Aorta (tissue), 5 donors: ENCODE results near the gene RASSF3. TPM values are rescaled to one million over a fixed set of nuclear protein-coding genes. Genes with fewer than 3 reads are reported as not detected.
A peak's percentile ranks its signal among the peaks of the same experiment; 100 is the strongest.

Source experiments
- ATAC-seq: fragments of 200-7000 bp; cut with Tn5 transposase; one replicate; pipeline ENCODE4 v1.9.1; 2022; ENCODE audit warnings: moderate library complexity; ENCODE audit not compliant: low FRiP score
- DNase-seq, 2 donors: peaks; one replicate each; pipeline ENCODE4 v3.0.0-alpha.2; 2020
- H3K27ac ChIP-seq, 2 donors: one replicate each; pipeline ENCODE4 v1.5.1; 2013; ENCODE audit warnings: low read length in 2 of 2, mild to moderate bottlenecking in 2 of 2, moderate library complexity in 2 of 2, control low read depth in 1 of 2, inconsistent platforms in 1 of 2, low read depth in 1 of 2
- H3K27me3 ChIP-seq, 2 donors: one replicate each; pipeline ENCODE4 v1.6.1; 2013; ENCODE audit warnings: control low read depth in 1 of 2, low read length in 1 of 2, mild to moderate bottlenecking in 1 of 2, moderate library complexity in 1 of 2; ENCODE audit not compliant: insufficient read depth in 2 of 2, control insufficient read depth in 1 of 2
- H3K36me3 ChIP-seq, 2 donors: one replicate each; pipeline ENCODE4 v1.6.1; 2013; ENCODE audit warnings: control low read depth in 1 of 2, low read length in 1 of 2, mild to moderate bottlenecking in 1 of 2; ENCODE audit not compliant: insufficient read depth in 2 of 2, control insufficient read depth in 1 of 2
- H3K4me1 ChIP-seq, 2 donors: one replicate each; pipeline ENCODE4 v1.6.1; 2013; ENCODE audit warnings: low read length in 2 of 2, control low read depth in 1 of 2, mild to moderate bottlenecking in 1 of 2, moderate library complexity in 1 of 2; ENCODE audit not compliant: insufficient read depth in 2 of 2, control insufficient read depth in 1 of 2
- H3K4me3 ChIP-seq, 2 donors: one replicate each; pipeline ENCODE4 v1.5.1; 2013; ENCODE audit warnings: low read length in 2 of 2, control low read depth in 1 of 2, mild to moderate bottlenecking in 1 of 2
- H3K9me3 ChIP-seq: one replicate; pipeline ENCODE4 v1.6.1; 2013; ENCODE audit warnings: mild to moderate bottlenecking, low read length; ENCODE audit not compliant: control insufficient read depth
- WGBS, 2 donors: extraction: QIAGEN DNeasy Blood & Tissue Kit; methylation state at CpG; one replicate each; pipeline ENCODE4 v1.1.7; 2013; 5-methylcytosine and 5-hydroxymethylcytosine counted together
- intact Hi-C, 2 donors: fragments of 100-400 bp; cut with DNase I; formaldehyde crosslinking; loops; one replicate each; pipeline versions ENCODE4 v1.14.2 to v1.15.0; 2022
- polyA plus RNA-seq, 2 donors: library from polyadenylated mRNA; stranded (reverse); fragments of 200-250 nt; gene quantifications; one replicate each; pipeline ENCODE4 v1.2.3, GENCODE V29; 2013
- total RNA-seq, 2 donors: library from RNA; stranded (reverse); fragmentation: NEBNext Ultra II Directional; extraction: Animal tissue kit (Norgen Biotek cat#: 25700); gene quantifications; one replicate each; pipeline ENCODE4 v1.2.1, GENCODE V29; 2021
- donor health status: healthy with polysubstance abuse.
- donor health status: Bipolar disorder and iron deficiency.
- donor health status: DM: no; HTN: no; CAD: no.
- donor health status: DM: no; HTN: no; CAD: no.
- donor health status: DM: yes; HTN: yes; CAD: no.

RASSF3 gene
- total and polyA plus RNA-seq, 4 donors, result 85.1 to 445 (median 307) TPM

- intact Hi-C loops, result no loop called here
- Histone ChIP-seq H3K4me1 (no peaks in the 10 kb centered on the region), H3K27me3 (no peaks in the 10 kb centered on the region), H3K9me3 (no peaks in the 10 kb centered on the region), H3K36me3 (peaks cover 7 to 9% of the 10 kb centered on the region in 2 donors), H3K4me3 (no peak overlapping the region), H3K27ac (no peak overlapping the region)
- ATAC-seq (no peak), DNase-seq (no peak)
- WGBS, 2 donors, result 89 to 90% methylated on average over 4 of the region's 4 CpGs
Observed at GRCh38 chr12:64722835-64723234, 112.5 kb downstream of the RASSF3 start.

GRCh38 chr12:64723630-64724029 is 113.3 kb downstream of the RASSF3 start:
- DNase-seq (no peak), ATAC-seq (no peak)
- 93 to 95% methylated on average over 2 of the region's 2 CpGs for WGBS, 2 donors
- no peak overlapping the region for H3K4me3 ChIP-seq
- intact Hi-C loops, result no loop called here
- no peaks in the 10 kb centered on the region for H3K4me1 ChIP-seq
- peaks cover 7 to 9% of the 10 kb centered on the region in 2 donors for H3K36me3 ChIP-seq
- H3K27ac ChIP-seq, result no peak overlapping the region
- H3K9me3 ChIP-seq, result no peaks in the 10 kb centered on the region
- H3K27me3 ChIP-seq, result no peaks in the 10 kb centered on the region

- DNase-seq (no peak), ATAC-seq (no peak)
- Histone ChIP-seq H3K27ac (no peak overlapping the region), H3K27me3 (no peaks in the 10 kb centered on the region), H3K36me3 (peaks cover 7 to 9% of the 10 kb centered on the region in 2 donors), H3K4me1 (no peaks in the 10 kb centered on the region), H3K4me3 (no peak overlapping the region), H3K9me3 (no peaks in the 10 kb centered on the region)
- intact Hi-C loops, result no loop called here
- 84 to 91% methylated on average over 11 of the region's 11 CpGs for WGBS, 2 donors
Observed at GRCh38 chr12:64724201-64724745, 114.0 kb downstream of the RASSF3 start.

GRCh38 chr12:64729909-64730587 is 119.8 kb downstream of the RASSF3 start:
- WGBS, 2 donors, result 86 to 87% methylated on average over 2 of the region's 2 CpGs
- Histone ChIP-seq H3K36me3 (peaks cover 0 to 1% of the 10 kb centered on the region in 2 donors), H3K27ac (no peak overlapping the region), H3K4me1 (peaks cover 0 to 3% of the 10 kb centered on the region in 2 donors), H3K27me3 (no peaks in the 10 kb centered on the region), H3K4me3 (no peak overlapping the region), H3K9me3 (no peaks in the 10 kb centered on the region)
- no peak for DNase-seq
- no peak for ATAC-seq
- intact Hi-C loops, result no loop called here

GRCh38 chr12:64730588-64730969 is 120.3 kb downstream of the RASSF3 start:
- intact Hi-C loops, result no loop called here

GRCh38 chr12:64731683-64732082 is 121.4 kb downstream of the RASSF3 start:
- Histone ChIP-seq H3K36me3 (peaks cover 0 to 6% of the 10 kb centered on the region in 2 donors), H3K27me3 (no peaks in the 10 kb centered on the region), H3K9me3 (no peaks in the 10 kb centered on the region), H3K4me3 (no peak overlapping the region), H3K27ac (no peak overlapping the region), H3K4me1 (peaks cover 0 to 5% of the 10 kb centered on the region in 2 donors)
- ATAC-seq, result no peak
- no peak for DNase-seq
- intact Hi-C loops, result no loop called here
- WGBS, 2 donors, result 76 to 80% methylated on average over 4 of the region's 4 CpGs

More at GRCh38 chr12:64730588-64730969, 120.3 kb downstream of the RASSF3 start:
- no peak overlapping the region for H3K4me3 ChIP-seq
- no peaks in the 10 kb centered on the region for H3K27me3 ChIP-seq
- no peak for DNase-seq
- peaks cover 0 to 4% of the 10 kb centered on the region in 2 donors for H3K4me1 ChIP-seq
- WGBS, 2 donors, result 78 to 81% methylated on average over 2 of the region's 2 CpGs
- H3K27ac ChIP-seq, result no peak overlapping the region
- peak; percentile 22 for ATAC-seq
- no peaks in the 10 kb centered on the region for H3K9me3 ChIP-seq
- peaks cover 0 to 1% of the 10 kb centered on the region in 2 donors for H3K36me3 ChIP-seq

GRCh38 chr12:64733857-64734256 is 123.6 kb downstream of the RASSF3 start:
- no peak overlapping the region for H3K27ac ChIP-seq
- intact Hi-C loops, result no loop called here
- H3K9me3 ChIP-seq, result no peaks in the 10 kb centered on the region
- 26% methylated on average over 4 of the region's 4 CpGs for WGBS, 2 donors
- H3K4me1 ChIP-seq, result peaks cover 0 to 5% of the 10 kb centered on the region in 2 donors
- ATAC-seq (peak; percentile 52), DNase-seq (peak; percentile 72 to 83)
- H3K36me3 ChIP-seq, result peaks cover 4 to 6% of the 10 kb centered on the region in 2 donors
- no peak overlapping the region for H3K4me3 ChIP-seq
- no peaks in the 10 kb centered on the region for H3K27me3 ChIP-seq

GRCh38 chr12:64735442-64735841 is 125.1 kb downstream of the RASSF3 start:
- no peak overlapping the region for H3K27ac ChIP-seq

GRCh38 chr12:64736771-64737170 is 126.5 kb downstream of the RASSF3 start:
- Histone ChIP-seq H3K27me3 (no peaks in the 10 kb centered on the region), H3K4me1 (peaks cover 0 to 5% of the 10 kb centered on the region in 2 donors), H3K27ac (no peak overlapping the region), H3K4me3 (no peak overlapping the region), H3K9me3 (no peaks in the 10 kb centered on the region), H3K36me3 (peaks cover 4 to 8% of the 10 kb centered on the region in 2 donors)
- 35 to 44% methylated on average over 1 of the region's 1 CpG for WGBS, 2 donors
- intact Hi-C loops, result no loop called here
- ATAC-seq (no peak), DNase-seq (no peak)

More at GRCh38 chr12:64735442-64735841, 125.1 kb downstream of the RASSF3 start:
- Histone ChIP-seq H3K4me3 (no peak overlapping the region), H3K36me3 (peaks cover 4 to 8% of the 10 kb centered on the region in 2 donors), H3K9me3 (no peaks in the 10 kb centered on the region), H3K27me3 (no peaks in the 10 kb centered on the region), H3K4me1 (peaks cover 0 to 5% of the 10 kb centered on the region in 2 donors)
- ATAC-seq (no peak), DNase-seq (no peak)
- intact Hi-C loops, result no loop called here
